ENCODE measurements around the gene ADAM8. TPM values are rescaled to one million over a fixed set of nuclear protein-coding genes. Genes with fewer than 3 reads are reported as not detected.

The ADAM8 gene
- total RNA-seq, 1 donor from 2014 or later, result 16.9 TPM

- Mint-ChIP-seq H3K4me3 (no peak overlapping the region), H3K27me3 (ENCODE audit: low read depth) (peaks cover 18% of the 10 kb centered on the region), H3K36me3 (no peaks in the 10 kb centered on the region), H3K4me1 (peaks cover 19% of the 10 kb centered on the region), H3K27ac (no peak overlapping the region), H3K9me3 (no peaks in the 10 kb centered on the region)
- no peak for TF ChIP-seq CTCF (IDR thresholded peaks at IDR 0.05; ENCODE audit: unreplicated experiment)
- DNase-seq (ENCODE audit: low spot score in 2 of 2, unreplicated experiment in 2 of 2), result no peak
Observed at GRCh38 chr10:133249975-133250754, 26.5 kb downstream of the ADAM8 start.

GRCh38 chr10:133249094-133249780 is 27.4 kb downstream of the ADAM8 start:
- Mint-ChIP-seq H3K36me3 (no peaks in the 10 kb centered on the region), H3K9me3 (no peaks in the 10 kb centered on the region), H3K4me1 (peaks cover 13% of the 10 kb centered on the region), H3K27ac (no peak overlapping the region), H3K27me3 (ENCODE audit: low read depth) (peaks cover 18% of the 10 kb centered on the region), H3K4me3 (no peak overlapping the region)
- no peak for TF ChIP-seq CTCF (IDR thresholded peaks at IDR 0.05; ENCODE audit: unreplicated experiment)
- DNase-seq (ENCODE audit: low spot score in 2 of 2, unreplicated experiment in 2 of 2), result no peak

- no peaks in the 10 kb centered on the region for H3K9me3 Mint-ChIP-seq
- H3K4me3 Mint-ChIP-seq, result no peak overlapping the region
- TF ChIP-seq CTCF (IDR thresholded peaks at IDR 0.05; ENCODE audit: unreplicated experiment), result no peak
- peaks cover 9% of the 10 kb centered on the region for H3K4me1 Mint-ChIP-seq
- peaks cover 17% of the 10 kb centered on the region for H3K27me3 Mint-ChIP-seq (ENCODE audit: low read depth)
- DNase-seq (ENCODE audit: low spot score in 2 of 2, unreplicated experiment in 2 of 2), result no peak
- no peak overlapping the region for H3K27ac Mint-ChIP-seq
- no peaks in the 10 kb centered on the region for H3K36me3 Mint-ChIP-seq
Observed at GRCh38 chr10:133248334-133248715, 28.3 kb downstream of the ADAM8 start.

- Mint-ChIP-seq H3K4me3 (no peak overlapping the region), H3K9me3 (no peaks in the 10 kb centered on the region), H3K27ac (no peak overlapping the region), H3K27me3 (ENCODE audit: low read depth) (peaks cover 21% of the 10 kb centered on the region), H3K36me3 (no peaks in the 10 kb centered on the region), H3K4me1 (peaks cover 9% of the 10 kb centered on the region)
- no peak for TF ChIP-seq CTCF (IDR thresholded peaks at IDR 0.05; ENCODE audit: unreplicated experiment)
- no peak for DNase-seq (ENCODE audit: low spot score in 2 of 2, unreplicated experiment in 2 of 2)
Observed at GRCh38 chr10:133247681-133248333, 28.9 kb downstream of the ADAM8 start.

- no peaks in the 10 kb centered on the region for H3K9me3 Mint-ChIP-seq
Observed at GRCh38 chr10:133246236-133246626, 30.4 kb downstream of the ADAM8 start.

More at GRCh38 chr10:133246236-133246626, 30.4 kb downstream of the ADAM8 start:
- no peak overlapping the region for H3K4me3 Mint-ChIP-seq
- no peaks in the 10 kb centered on the region for H3K36me3 Mint-ChIP-seq
- no peak for TF ChIP-seq CTCF (IDR thresholded peaks at IDR 0.05; ENCODE audit: unreplicated experiment)
- peaks cover 34% of the 10 kb centered on the region for H3K27me3 Mint-ChIP-seq (ENCODE audit: low read depth)
- DNase-seq (ENCODE audit: low spot score in 2 of 2, unreplicated experiment in 2 of 2), result no peak
- H3K27ac Mint-ChIP-seq, result no peak overlapping the region
- peaks cover 9% of the 10 kb centered on the region for H3K4me1 Mint-ChIP-seq
